NCI-H2107 (cell line): ENCODE measurements around the gene ESR2.
A peak's percentile ranks its signal among the peaks of the same experiment; 100 is the strongest.

Source experiments
- DNase-seq: peaks from one replicate; lab custom pipeline; 2025; lab: John Stamatoyannopoulos, UW

ESR2 gene

DNA sequence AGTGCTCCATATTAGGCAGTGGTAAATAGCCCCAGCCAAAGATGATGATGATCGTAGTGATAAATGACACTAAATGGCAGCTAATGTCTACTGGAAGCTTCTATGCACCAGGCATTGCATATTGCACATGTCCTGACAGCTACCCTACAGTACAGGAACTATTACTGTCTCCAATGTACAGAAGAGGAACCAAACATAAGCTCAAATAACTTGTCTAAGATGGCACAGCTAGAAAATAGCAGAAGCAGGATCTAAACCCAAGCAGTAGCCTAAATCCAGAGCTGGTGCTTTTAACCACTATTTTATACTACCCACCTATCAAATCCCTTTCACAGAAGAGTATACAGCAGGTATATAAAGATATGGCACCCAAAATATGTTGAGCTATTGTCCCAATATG is 28.9 kb downstream of the ESR2 start:
- DNase-seq, result no peak

DNA sequence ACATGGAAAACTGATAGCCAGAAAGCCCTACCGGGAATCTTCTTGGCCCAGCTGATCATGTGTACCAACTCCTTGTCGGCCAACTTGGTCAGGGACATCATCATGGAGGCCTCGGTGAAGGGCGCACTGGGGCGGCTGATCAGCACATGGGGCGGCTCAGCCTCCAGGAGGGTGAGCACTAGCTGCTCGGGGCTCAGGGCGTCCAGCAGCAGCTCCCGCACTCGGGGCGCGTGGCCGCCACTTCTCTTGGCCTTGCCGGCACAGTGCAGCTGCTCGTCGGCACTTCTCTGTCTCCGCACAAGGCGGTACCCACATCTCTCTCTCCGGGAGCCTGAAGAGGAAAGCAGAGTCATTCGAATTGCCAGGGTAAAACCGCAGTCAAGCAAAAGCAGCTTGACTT is 33.8 kb downstream of the ESR2 start:
- no peak for DNase-seq

DNA sequence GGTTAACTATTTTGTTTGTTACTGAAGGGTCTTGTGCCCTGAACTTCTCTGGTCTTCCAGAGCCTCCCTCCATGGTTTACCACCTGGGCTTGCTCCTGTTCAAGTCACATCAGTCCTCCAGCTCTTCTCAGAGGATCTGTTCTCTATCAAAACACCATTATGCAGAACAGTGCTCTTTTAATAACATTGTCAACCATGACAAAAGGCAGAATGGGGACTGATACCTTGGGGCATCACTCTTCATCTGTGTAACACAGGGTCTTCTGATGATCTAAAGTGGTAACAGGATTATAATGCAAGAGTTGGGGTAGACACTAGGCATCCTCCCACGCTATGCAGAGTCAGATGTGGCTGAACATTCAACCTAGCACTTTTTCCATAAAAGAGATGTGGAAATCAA is 38.4 kb downstream of the ESR2 start:
- DNase-seq, result no peak

DNA sequence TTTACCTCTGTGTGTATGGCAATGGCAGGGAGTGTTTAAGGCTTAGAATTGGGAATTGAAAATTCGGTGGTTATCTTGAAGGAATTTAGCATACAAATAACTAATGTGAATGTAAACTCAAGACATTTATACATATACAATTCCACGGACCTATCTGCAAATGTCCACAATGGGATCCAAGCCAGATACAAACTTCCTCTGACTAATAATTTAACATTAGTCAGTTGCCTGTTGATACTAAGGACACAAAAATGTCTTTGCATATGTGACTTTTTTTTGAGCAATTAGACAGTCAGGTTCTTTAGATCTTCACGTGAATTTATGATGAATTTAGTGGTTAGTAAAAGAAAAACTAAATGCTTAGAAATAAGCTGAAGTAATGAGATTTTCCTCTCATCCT is 40.5 kb downstream of the ESR2 start:
- no peak for DNase-seq

DNA sequence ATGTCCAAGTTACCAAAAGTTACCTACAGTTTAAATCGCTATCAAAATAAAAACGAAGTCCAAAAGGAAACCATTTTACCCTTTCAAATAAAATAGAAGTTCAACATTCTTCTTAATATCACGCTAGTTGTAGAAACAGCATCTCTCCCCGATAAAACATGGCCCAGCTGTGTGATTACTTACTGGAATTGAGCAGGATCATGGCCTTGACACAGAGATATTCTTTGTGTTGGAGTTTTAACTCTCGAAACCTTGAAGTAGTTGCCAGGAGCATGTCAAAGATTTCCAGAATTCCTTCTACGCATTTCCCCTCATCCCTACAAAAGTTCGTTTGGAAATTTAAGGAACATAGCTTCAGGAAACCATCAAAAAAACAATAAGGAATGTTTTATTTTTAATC is 44.8 kb downstream of the ESR2 start:
- DNase-seq, result no peak

DNA sequence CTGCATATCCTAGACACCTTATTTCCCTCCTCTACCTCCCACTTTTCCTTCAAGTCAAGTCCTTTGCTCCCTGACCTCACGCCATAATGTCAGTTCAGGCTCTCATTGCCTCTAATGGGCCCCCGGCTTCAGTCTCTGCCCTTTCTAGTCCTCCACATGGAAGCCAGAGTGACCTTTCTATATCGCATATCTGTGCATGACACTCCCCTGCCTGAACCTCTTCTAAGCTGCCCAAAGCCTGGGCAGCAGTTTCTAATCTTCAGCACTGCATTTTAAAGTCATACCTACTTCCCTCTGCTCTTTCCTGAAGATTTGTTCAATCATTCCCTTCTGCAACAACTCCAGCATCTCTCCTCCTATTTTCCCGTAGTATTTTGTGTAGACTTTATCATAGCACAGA is 45.5 kb downstream of the ESR2 start:
- no peak for DNase-seq

DNA sequence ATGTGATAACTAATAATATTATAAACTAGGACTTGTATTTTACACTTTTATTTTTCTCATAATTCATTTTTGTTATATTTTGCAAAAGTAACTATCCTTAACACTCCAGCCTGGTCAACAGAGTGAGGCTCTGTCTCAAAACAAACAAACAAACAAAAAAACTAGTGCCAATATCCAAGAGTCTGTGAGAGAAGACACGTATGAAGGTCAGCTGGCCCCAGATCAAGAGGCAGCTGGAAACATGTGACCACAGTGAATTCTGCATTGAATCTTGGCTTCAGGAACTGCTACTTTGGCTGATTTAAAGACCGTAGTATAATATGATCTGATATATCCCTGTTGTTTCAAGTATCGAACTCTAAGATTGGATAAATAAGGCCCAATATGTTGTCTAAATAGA is 47.0 kb downstream of the ESR2 start:
- no peak for DNase-seq

DNA sequence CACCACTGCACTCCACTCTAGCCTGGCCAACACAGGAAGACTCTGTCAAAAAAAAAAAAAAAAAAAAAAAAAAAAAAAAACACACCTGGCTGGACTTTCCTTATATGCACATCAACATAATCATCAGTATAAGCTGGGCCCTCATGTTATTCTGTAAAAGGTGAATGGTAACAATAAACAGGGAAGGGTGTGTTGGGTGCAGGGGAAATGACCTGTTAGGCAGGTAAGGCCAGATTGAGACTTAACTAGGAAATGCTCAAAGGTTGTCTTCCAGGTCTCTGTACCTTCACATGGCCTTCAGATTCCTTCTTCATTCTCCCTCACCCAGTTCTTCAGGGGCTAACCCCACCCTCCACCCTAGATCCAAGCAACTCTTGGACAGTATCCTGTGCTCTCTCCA is 47.5 kb downstream of the ESR2 start:
- DNase-seq, result no peak

DNA sequence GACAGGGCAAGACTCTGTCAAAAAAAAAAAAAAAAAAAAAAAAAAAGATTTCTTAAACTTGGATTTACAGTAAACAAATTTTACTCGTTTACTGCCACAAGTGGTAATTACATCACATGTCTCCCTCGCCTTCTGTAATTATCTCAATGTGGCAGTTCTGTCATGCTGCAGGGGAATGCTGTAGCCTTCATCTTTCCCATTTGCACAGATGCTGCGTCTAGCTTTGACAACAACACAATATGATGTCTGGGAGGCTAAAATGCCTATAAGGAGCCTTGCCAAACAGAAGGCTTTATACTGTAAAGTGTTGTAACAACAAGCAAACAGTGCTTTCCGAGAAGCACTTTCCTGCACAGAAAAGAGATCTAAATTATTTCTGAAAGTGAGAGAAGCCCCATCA is 48.7 kb downstream of the ESR2 start:
- DNase-seq, result no peak

DNA sequence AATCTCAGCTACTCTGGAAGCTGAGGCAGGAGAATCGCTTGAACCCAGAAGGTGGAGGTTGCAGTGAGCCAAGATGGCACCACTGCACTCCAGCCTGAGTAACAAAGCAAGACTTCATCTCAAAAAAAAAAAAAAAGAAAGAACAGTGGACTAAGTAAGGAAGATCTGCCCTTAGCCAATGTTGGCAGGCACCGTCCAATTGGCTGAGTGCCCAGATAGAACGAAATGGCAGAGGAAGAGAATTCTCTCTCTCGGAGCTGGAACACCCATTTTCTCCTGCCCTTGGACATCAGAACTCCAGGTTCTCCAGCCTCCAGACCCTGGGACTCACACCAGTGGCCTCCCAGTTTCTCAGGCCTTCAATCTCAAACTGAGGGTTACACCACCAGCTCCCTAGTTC is 49.9 kb downstream of the ESR2 start:
- DNase-seq, result no peak

DNA sequence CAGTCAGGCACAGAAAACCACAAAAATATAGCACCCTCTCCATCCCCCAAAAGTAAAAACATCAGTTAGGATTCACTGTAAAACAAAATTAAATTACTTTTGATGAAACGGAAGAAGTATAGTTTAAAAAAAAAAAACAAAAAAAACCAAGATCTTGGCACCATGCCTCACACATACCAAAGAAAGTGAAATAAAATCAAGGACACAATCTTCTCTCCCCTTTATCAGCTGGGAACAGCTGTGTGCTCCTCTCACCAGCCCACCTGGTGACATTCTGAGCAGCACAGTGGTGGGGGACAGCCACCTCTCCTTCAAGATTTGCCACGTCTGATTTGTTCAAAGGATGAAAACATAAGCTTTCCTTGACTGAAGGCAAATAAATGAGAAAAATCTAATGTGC is 55.5 kb downstream of the ESR2 start:
- DNase-seq, result no peak

DNA sequence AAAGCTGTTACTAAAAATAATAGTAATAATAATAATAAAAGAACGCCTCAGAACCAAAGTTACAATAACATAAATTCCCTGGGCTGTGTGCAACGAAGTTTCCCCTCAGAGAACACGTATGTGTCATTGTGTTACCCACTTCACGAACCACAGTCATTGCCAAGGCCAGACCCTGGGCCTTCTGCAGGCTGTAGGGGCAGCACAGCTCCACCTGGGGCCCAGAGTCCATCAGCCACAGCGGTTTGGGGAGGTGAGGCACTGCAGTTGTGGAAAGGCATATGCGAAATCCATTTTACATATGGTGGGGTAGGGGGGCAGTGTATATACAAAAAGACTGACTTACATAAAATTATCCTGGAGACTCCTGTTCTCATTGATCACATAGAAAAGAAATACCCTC is 56.1 kb downstream of the ESR2 start:
- DNase-seq, result no peak

DNA sequence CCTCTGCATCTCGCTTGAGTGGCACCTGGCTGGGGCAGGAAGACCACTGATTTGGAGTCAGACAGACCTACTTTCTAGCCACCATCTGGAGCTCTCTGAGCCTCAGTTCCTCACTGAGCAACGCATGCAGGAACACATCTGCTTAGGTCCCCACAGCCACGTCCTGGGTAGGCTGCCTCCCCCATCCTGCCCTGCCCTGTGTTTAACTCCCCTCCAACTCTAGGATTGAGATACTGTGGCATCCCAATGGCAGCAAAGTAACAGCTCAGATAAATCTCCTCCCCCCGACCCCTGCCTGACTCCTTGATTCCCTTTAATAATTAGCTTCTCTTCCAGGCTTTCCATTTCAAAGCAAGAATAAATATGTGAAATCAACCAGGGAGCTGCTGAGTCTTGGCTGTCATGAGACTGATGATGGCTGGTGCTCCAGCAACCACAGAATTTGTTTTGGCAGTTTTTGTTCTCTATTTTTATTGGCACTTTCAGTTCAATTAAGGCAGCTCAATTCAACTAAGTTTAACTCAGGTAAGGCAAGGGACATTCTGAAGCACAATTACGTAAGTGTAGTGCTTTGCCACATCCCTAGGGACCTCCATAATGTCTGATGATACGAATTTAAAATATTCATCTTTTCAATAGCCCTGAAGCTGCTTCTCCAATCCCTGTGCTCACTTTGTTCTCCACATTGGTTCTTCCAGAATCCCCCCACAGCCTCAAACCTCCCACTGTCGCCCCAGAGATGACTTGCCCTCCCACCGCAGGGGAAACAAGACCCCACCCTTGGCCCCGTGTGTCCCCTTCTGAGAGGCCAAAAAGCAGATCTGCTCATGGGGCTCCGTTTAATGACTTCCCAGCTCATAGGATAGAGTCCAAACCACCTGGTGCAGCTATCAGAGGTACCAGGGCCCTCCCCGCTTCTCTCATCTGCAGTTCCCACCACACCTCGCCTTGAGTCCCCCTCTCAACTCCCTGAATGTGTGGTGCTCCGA is 58.2 kb downstream of the ESR2 start:
- DNase-seq, result no peak

DNA sequence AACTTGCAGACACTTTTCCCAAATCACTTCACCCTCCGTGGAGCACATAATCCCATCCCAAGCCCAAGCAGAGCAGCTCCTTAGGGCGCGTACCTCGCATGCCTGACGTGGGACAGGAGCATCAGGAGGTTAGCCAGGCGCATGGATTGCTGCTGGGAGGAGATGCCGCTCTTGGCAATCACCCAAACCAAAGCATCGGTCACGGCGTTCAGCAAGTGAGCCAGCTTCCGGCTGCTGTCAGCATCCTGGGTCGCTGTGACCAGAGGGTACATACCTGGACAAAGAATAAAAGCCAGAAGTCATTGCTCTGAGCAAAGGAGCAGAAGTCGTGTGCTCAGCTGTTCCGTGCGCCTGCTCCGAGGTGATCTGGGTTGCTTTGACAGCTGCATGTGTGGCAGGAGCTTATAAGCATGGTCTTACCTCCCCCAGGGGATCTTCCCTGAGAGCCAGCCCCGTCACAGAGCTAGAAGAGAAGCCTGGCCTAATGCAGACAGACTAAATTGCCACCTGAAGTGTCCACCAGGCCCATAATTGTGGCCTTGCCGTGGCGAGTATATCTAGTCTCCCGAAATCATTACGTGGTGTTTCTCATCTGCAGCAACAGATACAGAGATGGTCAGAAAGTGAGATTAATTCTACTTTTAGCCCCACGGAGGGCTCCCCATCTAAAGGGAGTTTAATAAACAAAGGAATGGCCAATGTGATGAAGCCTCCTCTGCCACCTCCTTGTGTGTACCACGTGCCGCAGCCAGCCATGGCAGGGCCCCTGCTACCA is 59.1 kb downstream of the ESR2 start:
- DNase-seq, result peak; percentile 71

DNA sequence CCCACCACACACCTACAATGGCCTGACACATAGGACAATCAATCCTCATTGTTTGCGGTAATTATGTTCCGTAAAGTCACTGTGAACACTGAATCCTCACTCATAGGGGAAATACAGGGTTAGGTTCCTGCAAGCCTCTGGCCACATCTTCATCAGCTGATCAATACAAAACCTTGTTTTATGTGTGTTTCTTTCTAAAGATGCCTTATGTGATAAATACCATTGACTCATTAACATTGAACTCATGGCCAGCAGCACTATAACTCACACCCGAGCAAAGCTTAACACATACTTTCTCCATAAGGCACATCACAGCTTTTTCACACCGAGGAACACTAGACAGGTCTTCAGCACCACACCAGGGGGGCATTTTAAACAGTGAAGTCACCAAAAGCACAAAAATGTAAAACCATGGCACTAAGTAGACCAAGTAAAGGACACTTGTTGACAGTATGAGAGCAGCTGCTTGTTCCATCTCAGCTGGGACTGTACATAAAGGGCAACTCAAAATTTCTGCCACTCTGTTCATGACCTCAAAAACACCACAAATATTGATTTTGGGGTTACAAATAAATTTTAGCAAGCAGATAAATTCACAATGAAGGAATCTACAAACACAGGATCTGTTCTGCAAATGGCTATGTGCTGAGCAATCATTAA is 60.5 kb downstream of the ESR2 start:
- DNase-seq, result no peak

DNA sequence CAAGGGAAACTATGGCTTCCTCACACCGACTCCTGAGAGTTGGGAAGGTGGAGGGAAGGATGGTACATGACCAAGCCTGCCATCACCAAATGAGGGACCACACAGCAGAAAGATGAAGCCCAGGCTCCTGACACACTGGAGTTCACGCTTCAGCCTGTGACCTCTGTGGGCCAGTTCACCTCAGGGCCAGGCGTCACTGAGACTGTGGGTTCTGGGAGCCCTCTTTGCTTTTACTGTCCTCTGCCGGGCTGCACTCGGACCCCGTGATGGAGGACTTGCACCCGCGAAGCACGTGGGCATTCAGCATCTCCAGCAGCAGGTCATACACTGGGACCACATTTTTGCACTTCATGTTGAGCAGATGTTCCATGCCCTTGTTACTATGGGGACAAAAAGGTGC is 61.2 kb downstream of the ESR2 start:
- no peak for DNase-seq

DNA sequence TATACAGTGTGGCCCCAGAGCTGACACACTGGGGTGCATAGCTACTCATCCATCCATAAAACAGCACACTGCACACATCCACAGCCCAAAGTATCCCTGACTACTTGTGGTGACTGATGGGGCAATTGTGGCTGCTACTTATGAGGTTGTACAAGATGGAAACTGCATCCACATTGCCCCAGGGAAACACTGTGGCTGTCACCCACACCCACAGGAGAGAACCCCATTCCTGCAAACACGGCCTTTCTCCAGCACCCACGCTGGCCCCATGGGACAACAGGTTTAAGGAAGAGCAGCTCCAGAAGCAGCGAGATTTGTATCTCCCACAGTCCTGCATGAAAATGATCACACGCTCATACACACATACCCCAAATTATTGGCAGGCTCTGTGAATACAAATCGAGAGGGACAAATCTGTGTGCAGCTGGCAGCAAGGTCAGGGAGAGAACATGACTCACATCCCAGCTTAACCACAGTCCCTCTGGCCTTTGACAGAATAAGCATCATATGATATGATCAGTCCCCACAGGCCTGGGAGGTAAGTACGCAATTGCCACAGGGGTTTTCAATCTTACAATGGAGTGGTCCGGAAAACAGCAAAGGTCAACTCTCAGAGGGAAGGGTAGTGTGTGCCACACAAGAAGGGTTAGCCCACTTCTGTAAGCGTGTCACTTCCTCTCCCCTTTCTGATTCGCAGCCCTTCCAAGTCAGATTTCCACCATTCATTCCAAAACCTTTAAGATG is 61.9 kb downstream of the ESR2 start:
- DNase-seq, result no peak

DNA sequence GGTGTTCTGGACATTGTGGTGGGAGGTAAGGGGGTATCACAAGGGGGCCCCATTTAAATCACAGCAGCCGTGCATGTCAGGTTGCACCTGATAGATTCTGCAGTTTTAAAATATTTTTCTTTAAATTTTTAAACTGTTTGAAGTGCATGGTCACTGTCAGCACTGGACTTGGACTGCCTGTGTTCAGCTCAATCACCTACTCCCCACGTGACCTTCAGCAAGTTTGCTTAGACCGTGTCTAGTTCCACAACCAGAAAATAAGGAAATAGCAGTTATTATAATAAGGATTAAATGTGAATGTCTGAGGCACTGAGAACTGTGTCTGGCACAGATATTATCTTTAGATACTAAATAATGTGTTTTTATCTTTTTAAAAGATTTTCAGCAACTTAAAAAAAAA is 64.7 kb downstream of the ESR2 start:
- DNase-seq, result no peak

DNA sequence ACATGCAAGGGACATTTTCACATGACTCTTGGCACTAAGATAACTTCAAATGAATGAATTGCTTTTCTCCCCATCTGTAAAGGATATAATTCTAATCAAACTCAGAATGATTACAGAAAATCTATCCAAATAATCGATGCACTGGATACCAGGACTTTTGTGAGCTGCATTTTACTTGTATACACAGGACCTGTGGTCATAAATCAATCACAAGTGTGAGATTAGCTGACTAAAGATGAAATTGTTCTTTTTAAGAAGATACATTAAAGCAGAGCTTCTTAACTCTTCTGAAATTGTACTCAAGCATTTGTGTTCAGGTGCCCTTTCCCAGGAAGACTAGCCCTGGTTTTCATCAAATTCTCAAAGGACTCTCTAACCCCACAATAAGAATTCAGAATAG is 66.3 kb downstream of the ESR2 start:
- DNase-seq, result no peak

DNA sequence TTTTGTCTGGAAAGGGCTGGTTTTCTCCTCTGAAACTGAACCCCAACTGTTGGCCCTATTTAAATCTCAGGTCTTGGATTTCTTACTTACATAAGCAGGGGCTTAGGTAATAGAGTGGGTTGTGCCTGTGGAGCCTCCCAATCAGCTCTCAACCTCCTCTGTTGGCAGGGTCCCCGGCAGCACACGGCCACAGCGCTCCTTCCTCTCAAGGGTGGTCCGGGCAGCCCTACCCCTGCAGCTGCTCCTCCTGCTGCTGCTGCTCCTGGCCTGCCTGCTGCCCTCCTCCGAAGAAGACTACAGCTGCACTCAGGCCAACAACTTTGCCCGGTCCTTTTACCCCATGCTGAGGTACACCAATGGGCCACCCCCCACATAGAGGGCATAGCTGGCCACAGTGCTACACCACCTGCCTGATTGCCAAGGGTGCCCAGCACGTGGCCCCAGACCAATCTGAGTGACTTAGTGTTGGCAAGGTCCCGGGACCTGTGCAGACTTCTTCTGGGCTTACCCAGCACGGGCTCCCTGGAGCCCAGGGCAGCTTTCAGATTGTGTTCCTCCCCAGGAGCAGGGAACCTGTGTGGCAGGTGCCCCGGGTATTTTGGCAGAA is 68.9 kb downstream of the ESR2 start:
- DNase-seq, result no peak

DNA sequence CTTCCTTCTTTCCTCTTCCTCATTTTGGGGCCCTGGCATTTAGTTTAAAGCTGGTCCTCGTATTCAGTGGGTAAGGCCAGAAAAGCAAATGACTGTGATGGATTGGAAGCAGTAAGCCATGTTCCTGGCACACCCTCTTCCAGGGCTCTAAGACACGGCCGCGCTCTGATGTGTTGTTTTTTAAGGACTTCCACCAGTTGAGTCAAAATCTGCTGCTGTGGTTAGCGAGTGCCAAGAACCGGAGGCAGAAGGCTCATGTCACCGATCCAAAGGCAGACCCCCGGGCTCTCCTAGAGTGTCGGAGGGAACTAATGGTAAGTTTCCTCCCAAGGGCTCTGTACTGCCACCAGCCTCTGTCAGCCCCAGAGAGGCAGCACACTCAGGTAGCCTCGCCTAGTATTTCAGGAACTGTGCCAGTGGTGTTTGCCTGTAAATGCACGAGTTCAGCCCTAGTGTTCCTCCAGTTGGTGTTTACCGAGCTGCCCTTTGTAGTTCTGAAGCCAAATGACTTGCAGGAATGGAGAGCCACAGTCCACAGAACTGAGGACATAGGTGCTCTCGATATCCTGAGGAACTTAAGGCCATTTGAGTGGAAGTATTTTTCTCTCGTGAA is 72.7 kb downstream of the ESR2 start:
- DNase-seq, result no peak
